ENCODE measurements around the gene TEAD1.
"Not testable (repeated sequence)": the region's sequence is repeated elsewhere in the genome, so short reads cannot be mapped to it uniquely, and the experiment has no call there.

The TEAD1 gene

DNA sequence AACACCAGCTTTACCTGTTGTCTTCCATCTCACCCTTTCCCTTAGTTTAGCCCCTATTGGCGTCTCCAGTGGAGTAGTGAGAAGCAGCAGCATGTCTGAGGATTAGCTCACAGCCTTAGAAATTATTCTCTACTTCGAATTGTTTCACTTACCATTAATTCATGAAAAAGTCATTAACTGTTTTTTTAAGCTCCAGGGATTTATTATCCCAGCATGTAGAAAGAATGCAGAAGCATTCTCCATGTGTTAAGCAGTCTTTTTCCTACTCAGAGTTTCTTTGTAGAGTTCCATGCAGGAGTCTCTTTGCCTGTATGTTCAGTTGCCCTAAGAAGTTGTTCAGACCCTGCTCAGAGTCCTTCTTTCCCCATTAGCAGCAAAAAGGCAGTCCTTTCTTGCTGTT, 197.0 kb downstream of the TEAD1 start:
- DNase-seq = no peak

GRCh38 chr11:12871788-12872321, 197.6 kb downstream of the TEAD1 start:
- no peak for DNase-seq

DNA sequence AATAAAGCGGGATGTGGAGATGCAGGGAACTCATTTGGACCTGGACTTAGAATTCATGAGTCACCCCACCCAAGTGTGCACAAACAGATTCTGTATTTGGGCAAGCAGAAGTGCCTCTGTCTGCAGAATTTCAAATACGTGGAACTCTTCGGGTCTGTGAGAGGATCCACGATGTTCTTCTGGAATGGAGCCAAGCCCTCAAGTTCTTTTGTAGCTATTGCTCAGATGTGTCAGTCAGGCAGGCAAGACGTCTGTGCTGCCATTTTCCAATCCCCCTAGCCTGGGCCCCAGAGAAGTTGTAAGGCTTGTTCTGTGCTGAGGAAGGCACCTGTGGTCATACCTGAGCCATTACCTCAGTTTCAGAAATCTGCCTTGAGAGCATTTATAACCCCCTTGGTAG, 202.1 kb downstream of the TEAD1 start:
- DNase-seq = no peak

GRCh38 chr11:12876988-12877387, 202.8 kb downstream of the TEAD1 start:
- no peak for DNase-seq

GRCh38 chr11:12877508-12877907, 203.3 kb downstream of the TEAD1 start:
- DNase-seq = not testable (repeated sequence)

DNA sequence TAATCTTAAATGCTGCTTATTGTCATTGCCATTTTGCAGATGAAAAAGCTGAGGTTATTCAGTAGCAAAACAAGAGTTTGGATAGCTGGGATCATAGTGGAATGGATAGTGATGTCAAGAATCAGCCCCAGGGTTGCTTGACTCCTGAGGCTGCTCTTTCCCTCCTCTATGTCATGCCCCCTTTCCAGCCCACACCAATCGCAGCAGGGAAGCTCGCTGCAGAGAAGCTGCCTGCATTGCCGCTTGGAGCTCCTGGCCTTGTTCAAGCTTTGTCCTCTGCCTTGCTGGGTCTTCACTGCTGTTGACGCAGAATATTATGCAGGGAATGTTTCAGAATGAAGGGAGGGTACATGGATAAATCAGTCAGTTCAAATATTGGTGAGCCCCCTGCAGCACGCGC, 206.1 kb downstream of the TEAD1 start:
- DNase-seq = no peak

GRCh38 chr11:12882670-12883069, 208.4 kb downstream of the TEAD1 start:
- no peak for DNase-seq

GRCh38 chr11:12884751-12885318, 210.6 kb downstream of the TEAD1 start:
- no peak for DNase-seq

DNA sequence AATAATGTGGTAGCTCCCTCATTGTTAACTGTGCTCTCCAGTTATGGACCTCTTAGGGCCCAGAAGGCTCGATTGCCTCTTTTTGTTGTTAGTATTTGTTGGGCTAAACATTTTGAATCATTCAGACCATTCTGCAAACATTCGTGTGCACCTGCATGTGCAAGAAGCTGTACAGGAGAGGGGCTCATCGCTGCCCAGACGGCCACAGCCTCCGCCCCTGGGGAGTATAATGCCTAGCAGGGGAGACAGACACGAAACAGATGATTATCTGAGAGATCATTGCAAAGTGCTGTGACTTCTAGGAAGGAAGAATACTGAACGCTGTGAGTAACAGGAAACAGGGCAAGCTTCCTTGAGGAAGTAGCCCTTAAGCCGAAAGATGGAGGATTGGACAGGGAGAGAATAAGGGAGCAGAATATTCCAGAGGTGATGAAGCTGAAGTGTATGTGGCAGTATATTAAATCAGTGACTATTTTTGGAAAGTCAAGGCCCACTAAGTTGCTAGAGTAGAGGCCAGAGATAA, 211.6 kb downstream of the TEAD1 start:
- no peak for DNase-seq

- no peak for DNase-seq
These were observed 212.3 kb downstream of the TEAD1 start for GRCh38 chr11:12886508-12886907.

DNA sequence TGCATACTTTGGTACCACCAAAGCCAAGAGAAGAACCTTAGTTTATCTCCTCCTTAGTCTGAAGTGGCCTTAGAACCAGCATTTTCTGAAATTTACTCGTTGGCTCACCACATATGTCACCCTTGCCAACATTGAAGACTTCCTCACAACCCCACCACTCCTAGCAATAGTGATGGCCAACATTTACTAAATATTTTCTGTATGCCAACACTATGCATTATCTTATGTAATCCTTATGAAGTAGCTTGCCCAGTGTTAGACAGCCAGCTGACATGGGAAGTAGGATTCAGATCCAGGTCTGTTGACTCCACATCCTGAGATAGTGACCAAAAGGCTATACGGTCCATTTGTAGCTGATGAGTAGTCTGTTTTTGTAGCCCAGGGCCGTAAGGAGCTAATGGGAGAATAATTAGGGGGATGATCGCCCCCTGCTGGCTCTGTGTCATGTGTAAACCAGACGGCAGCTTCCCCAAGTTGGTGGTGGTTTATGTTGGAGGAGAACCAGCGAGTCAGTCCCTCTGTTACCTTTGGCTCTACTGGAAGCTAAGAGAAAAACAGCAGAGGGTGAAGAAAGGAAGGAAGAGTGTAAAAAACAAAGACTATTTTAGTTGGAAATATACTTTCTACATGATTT, 214.4 kb downstream of the TEAD1 start:
- peak; percentile 66 to 86 (median 77) for DNase-seq

DNA sequence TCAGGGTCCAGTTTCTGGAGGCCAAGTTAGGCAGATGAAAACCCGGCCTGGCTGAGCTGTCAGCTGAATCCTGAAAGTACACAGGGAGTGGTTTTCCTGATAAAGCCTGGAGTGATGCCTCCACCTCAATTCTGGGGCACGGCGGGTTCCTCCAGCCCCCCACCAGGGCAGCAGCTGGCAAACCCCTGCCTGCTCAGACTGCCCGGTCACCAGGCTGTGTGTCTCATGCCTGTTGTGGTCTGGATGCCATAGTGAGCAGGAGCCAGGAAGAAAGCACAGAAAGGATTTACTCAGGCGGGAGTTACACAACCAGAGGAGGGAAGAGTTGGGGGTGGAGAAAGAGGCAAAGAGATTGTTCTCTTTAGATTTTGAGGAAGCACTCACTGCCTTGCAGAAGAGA, 215.0 kb downstream of the TEAD1 start:
- peak; percentile 78 to 87 (median 86) for DNase-seq

DNA sequence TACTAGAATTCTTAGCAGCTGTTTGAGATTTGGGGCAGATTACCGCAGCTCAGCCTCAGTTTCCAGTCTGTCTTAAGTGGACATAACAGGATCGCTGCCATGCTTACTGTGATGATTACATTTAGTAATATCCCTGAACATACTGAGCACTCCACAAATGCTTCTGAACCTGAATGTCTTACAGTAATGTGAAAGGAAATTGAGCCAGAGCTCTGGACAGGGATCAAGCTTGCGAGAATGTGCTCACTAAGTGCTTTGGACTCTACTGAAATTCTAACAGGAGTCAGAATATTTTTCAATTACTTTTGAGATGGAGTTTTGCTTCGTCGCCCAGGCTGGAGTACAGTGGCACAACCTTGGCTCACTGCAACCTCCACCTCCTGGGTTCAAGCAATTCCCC, 216.3 kb downstream of the TEAD1 start:
- DNase-seq = no peak

DNA sequence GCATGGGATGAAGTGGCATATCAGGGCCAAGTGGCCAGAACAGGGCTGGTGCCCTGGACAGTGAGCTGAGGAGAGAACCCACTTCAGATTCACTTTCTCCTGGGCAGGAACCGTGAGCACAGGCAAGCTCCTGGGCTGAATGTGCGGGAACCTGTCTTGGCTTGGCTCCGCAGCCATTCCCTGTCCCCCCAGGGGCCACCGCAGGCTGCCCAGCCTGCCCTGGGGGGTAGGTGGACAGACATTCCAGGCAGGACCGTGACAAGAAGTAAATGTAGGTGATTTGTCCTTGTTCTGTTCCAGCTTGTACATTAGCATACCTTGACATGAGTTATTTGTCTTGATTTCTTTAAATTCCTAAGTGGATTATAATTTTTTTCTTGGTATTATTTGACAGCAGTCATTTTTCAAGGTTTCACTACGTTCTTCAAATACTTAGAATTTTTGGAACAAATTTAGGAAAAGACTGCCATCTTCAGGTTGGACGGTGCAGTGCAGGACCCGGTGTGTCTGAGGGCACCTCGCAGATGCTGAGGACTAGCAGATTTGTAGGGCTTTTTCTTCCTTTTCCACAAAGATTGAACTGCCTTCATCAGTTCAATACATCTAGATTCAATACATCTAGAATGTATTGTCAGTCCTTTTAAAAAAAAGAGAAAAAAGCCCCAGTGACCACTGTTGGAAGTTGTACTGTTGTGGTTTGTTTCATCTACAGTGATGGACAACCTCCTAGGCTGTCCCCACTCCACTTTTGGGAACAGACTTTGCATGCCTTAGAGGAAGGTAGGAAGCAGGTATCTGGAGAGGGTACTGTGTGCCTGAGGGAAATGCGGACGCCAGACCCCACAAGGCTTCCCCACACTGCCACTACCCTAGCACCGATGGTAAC, 219.8 kb downstream of the TEAD1 start:
- peak; percentile 73 to 81 (median 77) for DNase-seq

- DNase-seq = no peak
These were observed 223.2 kb downstream of the TEAD1 start for GRCh38 chr11:12897390-12897789.

GRCh38 chr11:12897867-12898266, 223.6 kb downstream of the TEAD1 start:
- no peak for DNase-seq

DNA sequence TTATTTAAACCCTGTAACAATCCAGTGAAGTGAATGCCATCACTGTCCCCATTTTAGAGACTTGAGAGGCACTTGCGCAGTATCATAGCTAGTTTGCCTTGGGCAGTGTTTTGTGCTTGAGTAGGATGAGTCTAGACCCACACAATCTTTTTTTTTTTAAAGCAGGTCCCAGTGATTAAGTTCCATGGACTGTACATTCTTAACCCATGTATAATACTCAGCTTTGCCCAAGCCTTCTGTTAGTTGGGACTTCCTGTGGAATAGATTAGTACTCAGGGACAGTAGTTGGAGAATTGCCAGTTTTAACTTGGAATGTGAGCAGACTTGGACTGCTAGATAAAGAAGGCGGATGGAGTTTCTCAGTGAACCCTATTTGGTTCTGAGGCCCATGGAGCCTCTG, 226.3 kb downstream of the TEAD1 start:
- no peak for DNase-seq

- DNase-seq = peak in 1 of 3 donors; percentile 19
These were observed 227.1 kb downstream of the TEAD1 start for GRCh38 chr11:12901272-12901671.

GRCh38 chr11:12901874-12902481, 227.8 kb downstream of the TEAD1 start:
- DNase-seq = no peak

- DNase-seq = no peak
These were observed 228.7 kb downstream of the TEAD1 start for GRCh38 chr11:12902791-12903486.

DNA sequence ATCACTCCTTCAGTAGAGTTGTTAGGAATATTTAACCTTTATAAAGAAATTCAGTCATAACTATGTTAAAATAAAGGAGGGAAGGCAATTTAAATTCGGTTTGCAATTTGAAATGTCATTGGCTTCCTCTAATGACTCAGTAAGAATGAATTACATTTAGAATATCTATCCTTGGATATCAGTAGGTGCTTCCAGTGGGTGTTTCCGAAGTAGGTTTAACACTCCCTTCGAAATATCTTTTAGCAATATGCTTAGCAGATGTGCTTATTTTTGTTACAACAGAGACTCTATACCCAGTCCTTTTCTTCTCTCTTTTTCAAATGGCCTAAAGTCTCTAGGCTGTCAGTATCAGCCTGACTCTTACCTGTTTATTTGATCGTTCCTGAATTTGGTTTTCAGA, 231.2 kb downstream of the TEAD1 start:
- no peak for DNase-seq

DNA sequence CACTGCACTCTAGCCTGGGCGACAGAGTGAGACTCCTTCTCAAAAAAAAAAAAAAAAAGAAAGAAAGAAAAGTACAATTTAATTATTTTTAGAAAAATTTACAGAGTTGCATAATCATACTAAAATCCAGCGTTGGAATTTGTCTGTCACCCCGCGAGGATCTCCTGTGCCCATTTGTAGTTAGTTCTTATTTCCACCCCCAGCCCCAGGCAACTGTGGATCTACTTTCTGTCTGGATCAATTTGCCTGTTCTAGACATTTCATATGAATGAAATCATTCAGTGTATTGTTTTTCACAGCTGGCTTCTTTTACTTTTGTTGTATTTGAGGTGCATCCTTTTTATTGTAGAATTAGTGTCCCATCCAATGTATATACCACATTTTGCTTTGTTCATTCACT, 232.3 kb downstream of the TEAD1 start:
- no peak for DNase-seq
